Panc1 (cell line): ENCODE data around the gene SERTM1. TPM values are rescaled to one million over a fixed set of nuclear protein-coding genes. Genes with fewer than 3 reads are reported as not detected.
A peak's percentile ranks its signal among the peaks of the same experiment; 100 is the strongest.

Experiments used
- ATAC-seq: fragments of 200-7000 bp; cut with Tn5 transposase; 2 replicates; pipeline ENCODE4 v1.9.1; 2020; ENCODE audit warnings: mild to moderate bottlenecking, moderate library complexity
- BruUV-seq: library from RNA; stranded (reverse); fragments of 400-500 nt; replicated peaks from 2 replicates; lab custom pipeline; 2021; lab: Mats Ljungman, UMichigan
- CTCF ChIA-PET: fragments of 300-600 bp; sonication (Branson Sonifier 250); formaldehyde crosslinking; loops from one replicate; lab custom pipeline; 2022; ENCODE audit warnings: antibody characterized with exemption; lab: Charles Lee
- POLR2A ChIA-PET: fragments of 300-600 bp; sonication (Branson Sonifier 250); formaldehyde crosslinking; loops from one replicate; lab custom pipeline; 2022; ENCODE audit warnings: antibody characterized with exemption; lab: Charles Lee
- DNase-seq: peaks from one replicate; pipeline ENCODE4 v3.0.0-alpha.2; 2010; ENCODE audit warnings: low read depth, low spot score
- H3K27ac ChIP-seq: 2 replicates; pipeline ENCODE4 v1.5.1; 2011; ENCODE audit warnings: mild to moderate bottlenecking, low read length, inconsistent platforms
- H3K27me3 ChIP-seq: fragments of 200-500 bp; sonication (Bioruptor generic); 2 replicates; pipeline ENCODE4 v1.6.0; 2014; ENCODE audit warnings: low read length, inconsistent platforms; ENCODE audit not compliant: control insufficient read depth, insufficient read depth
- H3K36me3 ChIP-seq: fragments of 200-500 bp; sonication (Bioruptor generic); 2 replicates; pipeline ENCODE4 v1.5.1; 2014; ENCODE audit warnings: inconsistent platforms, mild to moderate bottlenecking, low read length, moderate library complexity; ENCODE audit not compliant: control insufficient read depth, insufficient read depth
- H3K4me1 ChIP-seq: 2 replicates; pipeline ENCODE4 v1.5.1; 2011; ENCODE audit warnings: inconsistent platforms, mild to moderate bottlenecking, low read length, moderate library complexity; ENCODE audit not compliant: control insufficient read depth, insufficient read depth
- H3K4me3 ChIP-seq, 2 experiments: 2 replicates each; pipeline ENCODE4 v1.5.1; 2011 to 2012; ENCODE audit warnings: low read depth in 2 of 2, low read length in 2 of 2, mild to moderate bottlenecking in 2 of 2, inconsistent platforms in 1 of 2, moderate library complexity in 1 of 2
- H3K9me3 ChIP-seq: fragments of 200-500 bp; sonication (Bioruptor generic); 2 replicates; pipeline ENCODE4 v1.5.1; 2014; ENCODE audit warnings: low read depth, mild to moderate bottlenecking, inconsistent platforms, low read length, moderate library complexity; ENCODE audit not compliant: control insufficient read depth, insufficient read depth
- POLR2AphosphoS5 ChIP-seq: IDR thresholded peaks from 2 replicates; pipeline ENCODE4 v1.6.1; 2012; ENCODE audit warnings: mild to moderate bottlenecking, low read depth, low read length, moderate library complexity
- SIN3A ChIP-seq: IDR thresholded peaks from 2 replicates; pipeline ENCODE4 v1.6.1; 2012; ENCODE audit warnings: low read depth, mild to moderate bottlenecking, low read length, moderate library complexity, borderline replicate concordance; ENCODE audit not compliant: insufficient read depth
- TCF7L2 ChIP-seq: IDR thresholded peaks from 2 replicates; pipeline ENCODE4 v1.6.1; 2011; ENCODE audit warnings: mild to moderate bottlenecking, low read depth, low read length, inconsistent platforms
- in situ Hi-C: cut with HindIII; loops from 2 replicates; pipeline ENCODE4 v1.10.0; 2016; ENCODE audit warnings: low sequenced_read_pairs, low pct_unique_long_range_greater_than_20kb
- intact Hi-C: fragments of 100-400 bp; cut with micrococcal nuclease; formaldehyde crosslinking; loops from one replicate; pipeline ENCODE4 v1.10.0; 2022; ENCODE audit not compliant: unreplicated experiment
- total RNA-seq: library from RNA; stranded (reverse); gene quantifications from one replicate; pipeline ENCODE4 v1.2.1, GENCODE V29; 2021; ENCODE audit not compliant: unreplicated experiment
- TF ChIP-seq, protein P1 (sequence below): fragments of 450-650 bp; IDR thresholded peaks from 2 replicates; pipeline ENCODE4 v1.5.1; 2017; ENCODE audit warnings: mild to moderate bottlenecking
- TF ChIP-seq, protein P2 (sequence below), 2 experiments: IDR thresholded peaks; 2 replicates each; pipeline ENCODE4 v1.6.1; 2011 to 2012; ENCODE audit warnings: low read depth in 2 of 2, control low read depth in 1 of 2, low read length in 1 of 2, mild to moderate bottlenecking in 1 of 2, moderate library complexity in 1 of 2; ENCODE audit not compliant: insufficient read depth in 1 of 2

The SERTM1 gene
- total RNA-seq, 1 experiment from 2014 or later = not detected

DNA sequence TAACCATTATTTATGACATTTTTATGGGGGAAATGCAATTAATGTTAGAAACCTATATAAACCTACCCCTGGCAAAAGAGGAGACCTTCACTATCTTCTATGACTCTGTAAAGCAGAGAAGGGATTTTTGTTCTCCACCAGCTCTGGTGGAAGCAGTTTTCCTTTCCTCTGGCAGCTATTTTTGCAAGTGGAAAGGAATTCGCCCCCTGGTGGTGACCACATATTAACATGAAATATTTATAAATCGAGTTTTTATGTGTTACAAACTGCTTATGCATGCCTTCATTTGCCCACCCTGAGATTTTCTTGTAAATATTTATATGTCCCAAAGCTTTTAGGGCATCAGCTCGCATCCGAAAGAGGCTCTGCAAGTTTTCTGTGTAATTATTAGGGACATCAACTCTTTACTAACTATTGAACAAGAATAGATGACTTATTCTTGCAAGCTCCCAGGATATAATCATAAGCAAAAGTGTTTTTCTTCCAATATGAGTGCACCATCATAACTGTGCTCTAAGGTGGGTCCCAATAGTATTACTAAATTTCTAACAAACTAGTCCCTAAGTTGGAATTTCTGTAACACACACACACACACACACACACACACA lies 62.4 kb downstream of the SERTM1 start:
- no peaks in the 10 kb centered on the region for H3K4me1 ChIP-seq
- H3K36me3 ChIP-seq = no peaks in the 10 kb centered on the region
- CTCF ChIA-PET = interaction anchor here (0.6 to 1.0 kb wide), 4 partner anchors 22 to 453 kb away, joined by 3 to 7 read pairs (median 5); no protein-coding TSS in a partner anchor
- in situ Hi-C loops = no loop called here
- POLR2A ChIA-PET = no interaction called here
- no peak for ATAC-seq
- H3K4me3 ChIP-seq = no peak overlapping the region
- H3K27ac ChIP-seq = no peak overlapping the region
- peak; percentile 13 for DNase-seq
- TF ChIP-seq, protein P1, sequence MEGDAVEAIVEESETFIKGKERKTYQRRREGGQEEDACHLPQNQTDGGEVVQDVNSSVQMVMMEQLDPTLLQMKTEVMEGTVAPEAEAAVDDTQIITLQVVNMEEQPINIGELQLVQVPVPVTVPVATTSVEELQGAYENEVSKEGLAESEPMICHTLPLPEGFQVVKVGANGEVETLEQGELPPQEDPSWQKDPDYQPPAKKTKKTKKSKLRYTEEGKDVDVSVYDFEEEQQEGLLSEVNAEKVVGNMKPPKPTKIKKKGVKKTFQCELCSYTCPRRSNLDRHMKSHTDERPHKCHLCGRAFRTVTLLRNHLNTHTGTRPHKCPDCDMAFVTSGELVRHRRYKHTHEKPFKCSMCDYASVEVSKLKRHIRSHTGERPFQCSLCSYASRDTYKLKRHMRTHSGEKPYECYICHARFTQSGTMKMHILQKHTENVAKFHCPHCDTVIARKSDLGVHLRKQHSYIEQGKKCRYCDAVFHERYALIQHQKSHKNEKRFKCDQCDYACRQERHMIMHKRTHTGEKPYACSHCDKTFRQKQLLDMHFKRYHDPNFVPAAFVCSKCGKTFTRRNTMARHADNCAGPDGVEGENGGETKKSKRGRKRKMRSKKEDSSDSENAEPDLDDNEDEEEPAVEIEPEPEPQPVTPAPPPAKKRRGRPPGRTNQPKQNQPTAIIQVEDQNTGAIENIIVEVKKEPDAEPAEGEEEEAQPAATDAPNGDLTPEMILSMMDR = peak; percentile 65
- no peak for TF ChIP-seq SIN3A
- intact Hi-C loops = loop anchor here (2.0 kb wide), 1 partner anchor 315 kb away; no protein-coding TSS in a partner anchor
- H3K27me3 ChIP-seq = no peaks in the 10 kb centered on the region; the same call in 1 of the 2 replicates
- no TSS peak for BruUV-seq
- no peaks in the 10 kb centered on the region for H3K9me3 ChIP-seq

DNA sequence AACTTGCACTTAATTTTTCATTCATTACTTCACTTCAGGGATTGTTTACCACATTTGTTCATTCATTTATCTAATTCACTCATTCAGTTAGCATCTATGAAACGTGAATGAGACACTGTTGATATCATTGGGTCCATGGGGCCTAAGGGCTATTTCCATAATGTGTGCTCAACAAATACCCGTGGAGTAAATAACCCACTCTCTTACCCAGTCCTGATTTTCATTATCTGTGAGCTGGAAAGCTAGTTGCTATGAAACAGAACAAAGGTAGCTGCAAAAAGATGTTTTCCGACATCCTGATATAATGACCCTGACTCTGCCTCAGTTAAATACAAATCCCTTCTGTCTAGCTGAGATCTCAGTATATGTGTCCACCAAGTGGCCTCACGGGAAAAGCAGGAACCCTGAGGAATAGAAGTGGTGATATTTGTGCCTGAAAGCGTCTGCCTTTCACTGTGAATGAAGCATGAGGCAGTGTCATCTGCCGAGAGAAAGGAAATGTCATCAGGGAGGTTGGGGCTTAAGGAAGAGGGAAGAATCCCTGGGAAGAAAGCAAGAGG lies 63.8 kb downstream of the SERTM1 start:
- H3K27me3 ChIP-seq = no peaks in the 10 kb centered on the region; the same call in 1 of the 2 replicates
- CTCF ChIA-PET = no interaction called here
- H3K9me3 ChIP-seq = no peaks in the 10 kb centered on the region
- in situ Hi-C loops = no loop called here
- H3K4me1 ChIP-seq = no peaks in the 10 kb centered on the region
- no peaks in the 10 kb centered on the region for H3K36me3 ChIP-seq
- POLR2A ChIA-PET = no interaction called here
- H3K27ac ChIP-seq = no peak overlapping the region
- no peak overlapping the region for H3K4me3 ChIP-seq
- TF ChIP-seq TCF7L2 = no peak
- TF ChIP-seq, protein P1 = no peak
- TF ChIP-seq, protein P2, sequence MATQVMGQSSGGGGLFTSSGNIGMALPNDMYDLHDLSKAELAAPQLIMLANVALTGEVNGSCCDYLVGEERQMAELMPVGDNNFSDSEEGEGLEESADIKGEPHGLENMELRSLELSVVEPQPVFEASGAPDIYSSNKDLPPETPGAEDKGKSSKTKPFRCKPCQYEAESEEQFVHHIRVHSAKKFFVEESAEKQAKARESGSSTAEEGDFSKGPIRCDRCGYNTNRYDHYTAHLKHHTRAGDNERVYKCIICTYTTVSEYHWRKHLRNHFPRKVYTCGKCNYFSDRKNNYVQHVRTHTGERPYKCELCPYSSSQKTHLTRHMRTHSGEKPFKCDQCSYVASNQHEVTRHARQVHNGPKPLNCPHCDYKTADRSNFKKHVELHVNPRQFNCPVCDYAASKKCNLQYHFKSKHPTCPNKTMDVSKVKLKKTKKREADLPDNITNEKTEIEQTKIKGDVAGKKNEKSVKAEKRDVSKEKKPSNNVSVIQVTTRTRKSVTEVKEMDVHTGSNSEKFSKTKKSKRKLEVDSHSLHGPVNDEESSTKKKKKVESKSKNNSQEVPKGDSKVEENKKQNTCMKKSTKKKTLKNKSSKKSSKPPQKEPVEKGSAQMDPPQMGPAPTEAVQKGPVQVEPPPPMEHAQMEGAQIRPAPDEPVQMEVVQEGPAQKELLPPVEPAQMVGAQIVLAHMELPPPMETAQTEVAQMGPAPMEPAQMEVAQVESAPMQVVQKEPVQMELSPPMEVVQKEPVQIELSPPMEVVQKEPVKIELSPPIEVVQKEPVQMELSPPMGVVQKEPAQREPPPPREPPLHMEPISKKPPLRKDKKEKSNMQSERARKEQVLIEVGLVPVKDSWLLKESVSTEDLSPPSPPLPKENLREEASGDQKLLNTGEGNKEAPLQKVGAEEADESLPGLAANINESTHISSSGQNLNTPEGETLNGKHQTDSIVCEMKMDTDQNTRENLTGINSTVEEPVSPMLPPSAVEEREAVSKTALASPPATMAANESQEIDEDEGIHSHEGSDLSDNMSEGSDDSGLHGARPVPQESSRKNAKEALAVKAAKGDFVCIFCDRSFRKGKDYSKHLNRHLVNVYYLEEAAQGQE (IDR thresholded peaks at IDR 0.05; ENCODE audit: insufficient read depth in 1 of 2, low read depth in 2 of 2, low read length in 1 of 2) = no peak
- no peak for TF ChIP-seq SIN3A
- no peak for TF ChIP-seq POLR2AphosphoS5
- BruUV-seq = no TSS peak
- no peak for DNase-seq
- intact Hi-C loops = loop anchor here (2.0 kb wide), 1 partner anchor 317 kb away; no protein-coding TSS in a partner anchor
- ATAC-seq = no peak
